Parathyroid adenoma (tissue), 2 donors: ENCODE data around the gene SLC35E4.
"Not testable (repeated sequence)": the region's sequence is repeated elsewhere in the genome, so short reads cannot be mapped to it uniquely, and the experiment has no call there.

Experiments used
- H2AFZ ChIP-seq: fragments of 300-600 bp; sonication (generic); one replicate; pipeline ENCODE4 v1.7.0; 2017; ENCODE audit warnings: antibody characterized with exemption, mild to moderate bottlenecking
- H3K27ac ChIP-seq: fragments of 300-600 bp; sonication (generic); one replicate; pipeline ENCODE4 v1.7.0; 2017
- H3K27me3 ChIP-seq: fragments of 300-600 bp; sonication (generic); one replicate; pipeline ENCODE4 v1.7.0; 2017; ENCODE audit warnings: low read length; ENCODE audit not compliant: control insufficient read depth, insufficient read depth
- H3K36me3 ChIP-seq: fragments of 300-600 bp; sonication (generic); one replicate; pipeline ENCODE4 v1.7.0; 2017; ENCODE audit warnings: low read length; ENCODE audit not compliant: control insufficient read depth, insufficient read depth
- H3K4me1 ChIP-seq: fragments of 300-600 bp; sonication (generic); one replicate; pipeline ENCODE4 v1.7.0; 2017; ENCODE audit warnings: control low read depth
- H3K4me2 ChIP-seq: fragments of 300-600 bp; sonication (generic); one replicate; pipeline ENCODE4 v1.7.0; 2017; ENCODE audit warnings: low read length
- H3K4me3 ChIP-seq: fragments of 300-600 bp; sonication (generic); one replicate; pipeline ENCODE4 v1.7.0; 2017; ENCODE audit warnings: low read depth, low read length
- H3K79me2 ChIP-seq: fragments of 300-600 bp; sonication (generic); one replicate; pipeline ENCODE4 v1.7.0; 2017; ENCODE audit warnings: control low read depth
- H3K9ac ChIP-seq: fragments of 300-600 bp; sonication (generic); one replicate; pipeline ENCODE4 v1.7.0; 2017; ENCODE audit warnings: mild to moderate bottlenecking
- H3K9me3 ChIP-seq: fragments of 300-600 bp; sonication (generic); one replicate; pipeline ENCODE4 v1.7.0; 2017; ENCODE audit warnings: low read length; ENCODE audit not compliant: control insufficient read depth
- CTCF ChIP-seq: fragments of 300-600 bp; sonication (generic); IDR thresholded peaks from one replicate; pipeline ENCODE4 v1.7.0; 2017; ENCODE audit warnings: antibody characterized with exemption, mild to moderate bottlenecking
- donor health status: primary hyperparathyroidism.

SLC35E4 gene

GRCh38 chr22:30673136-30673535 lies 37.6 kb downstream of the SLC35E4 start:
- Histone ChIP-seq H3K27ac (no peak overlapping the region), H3K4me2 (no peak overlapping the region), H3K4me3 (no peak overlapping the region), H3K27me3 (no peaks in the 10 kb centered on the region), H2AFZ (no peak overlapping the region), H3K4me1 (peaks cover 2% of the 10 kb centered on the region), H3K9ac (no peak overlapping the region), H3K9me3 (no peaks in the 10 kb centered on the region), H3K79me2 (no peaks in the 10 kb centered on the region), H3K36me3 (no peaks in the 10 kb centered on the region)
- no peak for TF ChIP-seq CTCF

DNA sequence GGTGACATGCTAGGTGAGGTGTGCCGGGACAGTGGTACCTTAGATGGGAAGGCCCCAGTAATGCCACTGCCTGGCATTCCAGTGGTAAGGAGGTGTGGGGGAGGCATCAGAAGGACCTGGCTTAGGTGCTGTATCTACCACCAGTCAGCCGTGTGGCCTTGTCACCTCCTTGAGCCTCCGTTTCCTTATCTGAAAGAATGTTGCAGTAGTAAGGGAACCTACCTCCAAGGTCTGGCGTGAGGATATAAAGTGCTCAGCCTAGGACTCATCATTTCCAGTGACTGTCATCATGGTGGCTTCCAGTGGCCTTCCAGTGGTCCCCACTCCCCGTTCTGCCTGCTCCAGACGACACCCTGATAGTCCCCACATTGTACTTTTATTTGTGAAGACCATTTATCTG lies 38.9 kb downstream of the SLC35E4 start:
- no peak for TF ChIP-seq CTCF
- Histone ChIP-seq H3K4me2 (no peak overlapping the region), H3K27ac (no peak overlapping the region), H3K9ac (no peak overlapping the region), H2AFZ (no peak overlapping the region), H3K36me3 (no peaks in the 10 kb centered on the region), H3K9me3 (no peaks in the 10 kb centered on the region), H3K4me1 (no peaks in the 10 kb centered on the region), H3K79me2 (no peaks in the 10 kb centered on the region), H3K27me3 (no peaks in the 10 kb centered on the region), H3K4me3 (no peak overlapping the region)

- Histone ChIP-seq H3K4me2 (no peak overlapping the region), H3K4me3 (no peak overlapping the region), H3K36me3 (no peaks in the 10 kb centered on the region), H3K9ac (no peak overlapping the region), H3K4me1 (no peaks in the 10 kb centered on the region), H3K27me3 (no peaks in the 10 kb centered on the region), H3K9me3 (no peaks in the 10 kb centered on the region), H2AFZ (no peak overlapping the region), H3K27ac (no peak overlapping the region), H3K79me2 (no peaks in the 10 kb centered on the region)
- TF ChIP-seq CTCF, result no peak
Observed at GRCh38 chr22:30675436-30675835, 39.9 kb downstream of the SLC35E4 start.

- H3K79me2 ChIP-seq, H3K36me3 ChIP-seq, H3K4me2 ChIP-seq, H3K9ac ChIP-seq, H3K9me3 ChIP-seq, H3K4me1 ChIP-seq, H3K27ac ChIP-seq, H3K27me3 ChIP-seq, H3K4me3 ChIP-seq, H2AFZ ChIP-seq: not testable (repeated sequence)
Observed at GRCh38 chr22:30676565-30676964, 41.0 kb downstream of the SLC35E4 start.

DNA sequence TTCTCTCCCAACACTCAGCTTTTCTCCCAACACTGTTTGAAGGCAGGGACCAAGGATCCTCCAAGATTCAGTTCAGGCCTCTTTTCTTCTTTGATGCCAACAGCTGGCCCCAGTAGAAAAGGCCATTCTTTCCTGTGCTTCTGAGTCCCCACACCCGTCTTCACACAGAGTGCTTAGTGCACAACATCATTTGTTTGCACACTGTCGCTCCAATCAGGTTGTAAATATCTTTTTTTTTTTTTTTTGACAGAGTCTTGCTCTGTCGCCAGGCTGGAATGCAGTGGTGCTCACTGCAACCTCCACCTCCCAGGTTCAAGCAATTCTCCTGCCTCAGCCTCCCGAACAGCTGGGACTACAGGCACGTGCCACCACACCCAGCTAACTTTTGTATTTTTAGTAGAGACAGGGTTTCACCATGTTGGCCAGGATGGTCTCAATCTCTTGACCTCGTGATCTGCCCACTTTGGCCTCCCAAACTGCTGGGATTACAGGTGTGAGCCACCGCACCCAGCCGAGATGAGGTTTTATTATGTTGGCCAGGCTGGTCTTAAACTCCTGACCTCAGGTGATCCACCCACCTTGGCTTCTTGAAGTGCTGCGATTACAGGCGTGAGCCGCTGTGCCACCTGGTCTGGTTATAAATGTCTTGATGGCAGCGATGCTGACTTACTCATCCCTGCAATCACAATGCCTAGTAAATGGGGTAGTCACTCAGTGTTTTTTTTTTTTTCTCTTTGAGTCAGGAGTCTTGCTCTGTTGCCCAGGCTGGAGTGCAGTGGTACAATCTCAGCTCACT lies 44.5 kb downstream of the SLC35E4 start:
- not testable (repeated sequence) for H3K79me2 ChIP-seq, H3K9me3 ChIP-seq, H3K27me3 ChIP-seq, H3K27ac ChIP-seq, H3K4me1 ChIP-seq, H3K4me2 ChIP-seq, H3K4me3 ChIP-seq, H3K36me3 ChIP-seq, H2AFZ ChIP-seq, H3K9ac ChIP-seq
